ENCODE measurements around the gene LEFTY1. TPM values are rescaled to one million over a fixed set of nuclear protein-coding genes. Genes with fewer than 3 reads are reported as not detected.

LEFTY1 gene
- total and polyA plus RNA-seq, 8 donors, result 4.1 to 146 (median 47.6) TPM

- H3K27me3 ChIP-seq, result no peaks in the 10 kb centered on the region
- no peak overlapping the region for H3K27ac ChIP-seq
- FAIRE-seq (no peak), DNase-seq (peak in 1 of 6 donors; percentile 48), ATAC-seq (no peak)
- peaks cover 6 to 16% (median 9%) of the 10 kb centered on the region in 3 donors for H3K4me1 ChIP-seq
- H3K4me3 ChIP-seq, result no peak overlapping the region
- TF ChIP-seq, protein P1, sequence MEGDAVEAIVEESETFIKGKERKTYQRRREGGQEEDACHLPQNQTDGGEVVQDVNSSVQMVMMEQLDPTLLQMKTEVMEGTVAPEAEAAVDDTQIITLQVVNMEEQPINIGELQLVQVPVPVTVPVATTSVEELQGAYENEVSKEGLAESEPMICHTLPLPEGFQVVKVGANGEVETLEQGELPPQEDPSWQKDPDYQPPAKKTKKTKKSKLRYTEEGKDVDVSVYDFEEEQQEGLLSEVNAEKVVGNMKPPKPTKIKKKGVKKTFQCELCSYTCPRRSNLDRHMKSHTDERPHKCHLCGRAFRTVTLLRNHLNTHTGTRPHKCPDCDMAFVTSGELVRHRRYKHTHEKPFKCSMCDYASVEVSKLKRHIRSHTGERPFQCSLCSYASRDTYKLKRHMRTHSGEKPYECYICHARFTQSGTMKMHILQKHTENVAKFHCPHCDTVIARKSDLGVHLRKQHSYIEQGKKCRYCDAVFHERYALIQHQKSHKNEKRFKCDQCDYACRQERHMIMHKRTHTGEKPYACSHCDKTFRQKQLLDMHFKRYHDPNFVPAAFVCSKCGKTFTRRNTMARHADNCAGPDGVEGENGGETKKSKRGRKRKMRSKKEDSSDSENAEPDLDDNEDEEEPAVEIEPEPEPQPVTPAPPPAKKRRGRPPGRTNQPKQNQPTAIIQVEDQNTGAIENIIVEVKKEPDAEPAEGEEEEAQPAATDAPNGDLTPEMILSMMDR (IDR thresholded peaks at IDR 0.05), result no peak
- WGBS, 2 donors, result 86 to 88% methylated on average over 14 of the region's 14 CpGs
- intact Hi-C loops (cut with DNase I), result no loop called here
- peaks cover 0 to 55% (median 29%) of the 10 kb centered on the region in 3 donors for H3K36me3 ChIP-seq
- H3K9me3 ChIP-seq, result no peaks in the 10 kb centered on the region
Measured at GRCh38 chr1:225845097-225845496, 43.8 kb downstream of the LEFTY1 start.

GRCh38 chr1:225844236-225845061, 44.5 kb downstream of the LEFTY1 start:
- no peak overlapping the region for H3K4me3 ChIP-seq
- H3K27ac ChIP-seq, result no peak overlapping the region
- ATAC-seq (no peak), FAIRE-seq (no peak), DNase-seq (peak in 1 of 6 donors; percentile 58)
- TF ChIP-seq, protein P1 (IDR thresholded peaks at IDR 0.05), result no peak
- H3K9me3 ChIP-seq, result no peaks in the 10 kb centered on the region
- intact Hi-C loops (cut with DNase I), result loop anchor here in 1 of 3 donors (5.0 kb wide), 1 partner anchor 62 kb away; no protein-coding TSS in a partner anchor
- H3K36me3 ChIP-seq, result peaks cover 0 to 61% (median 36%) of the 10 kb centered on the region in 3 donors
- H3K4me1 ChIP-seq, result peaks cover 6 to 16% (median 9%) of the 10 kb centered on the region in 3 donors
- H3K27me3 ChIP-seq, result no peaks in the 10 kb centered on the region
- 77 to 78% methylated on average over 18 of the region's 18 CpGs for WGBS, 2 donors

- no peak overlapping the region for H3K27ac ChIP-seq
- H3K9me3 ChIP-seq, result no peaks in the 10 kb centered on the region
- FAIRE-seq (no peak), DNase-seq (peak in 1 of 6 donors; percentile 35), ATAC-seq (no peak)
- no peak overlapping the region for H3K4me3 ChIP-seq
- peaks cover 0 to 69% (median 39%) of the 10 kb centered on the region in 3 donors for H3K36me3 ChIP-seq
- H3K4me1 ChIP-seq, result peaks cover 6 to 14% (median 9%) of the 10 kb centered on the region in 3 donors
- no peaks in the 10 kb centered on the region for H3K27me3 ChIP-seq
- TF ChIP-seq, protein P1 (IDR thresholded peaks at IDR 0.05), result no peak
- WGBS, 2 donors, result 72 to 81% methylated on average over 6 of the region's 6 CpGs
- intact Hi-C loops (cut with DNase I), result loop anchor here in 1 of 3 donors (5.0 kb wide), 1 partner anchor 61 kb away; no protein-coding TSS in a partner anchor
Measured at GRCh38 chr1:225843426-225843795, 45.5 kb downstream of the LEFTY1 start.

GRCh38 chr1:225842788-225843425, 46.0 kb downstream of the LEFTY1 start:
- no peaks in the 10 kb centered on the region for H3K27me3 ChIP-seq
- H3K36me3 ChIP-seq, result peaks cover 0 to 73% (median 40%) of the 10 kb centered on the region in 3 donors
- peaks cover 2 to 9% (median 9%) of the 10 kb centered on the region in 3 donors for H3K4me1 ChIP-seq
- no peaks in the 10 kb centered on the region for H3K9me3 ChIP-seq
- ATAC-seq, result no peak
- H3K4me3 ChIP-seq, result no peak overlapping the region
- FAIRE-seq, result no peak
- peak in 1 of 6 donors; percentile 35 for DNase-seq
- TF ChIP-seq, protein P1 (IDR thresholded peaks at IDR 0.05), result no peak
- H3K27ac ChIP-seq, result no peak overlapping the region
- WGBS, 2 donors, result 74 to 82% methylated on average over 6 of the region's 6 CpGs
- intact Hi-C loops (cut with DNase I), result loop anchor here in 1 of 3 donors (5.0 kb wide), 1 partner anchor 61 kb away; no protein-coding TSS in a partner anchor

Measured in pancreas (tissue), 10 donors.